Cardiac septum (tissue), 1 donor: Measurements from ENCODE around the gene CYB5B. TPM values are rescaled to one million over a fixed set of nuclear protein-coding genes. Genes with fewer than 3 reads are reported as not detected.
"Not testable (repeated sequence)": the region's sequence is repeated elsewhere in the genome, so short reads cannot be mapped to it uniquely, and the experiment has no call there.

ENCODE experiments used
- DNase-seq: peaks from one replicate; pipeline ENCODE4 v3.0.0-alpha.2; 2020; ENCODE audit warnings: low spot score
- intact Hi-C: fragments of 100-400 bp; cut with DNase I; formaldehyde crosslinking; loops from one replicate; pipeline ENCODE4 v1.14.0; 2022
- total RNA-seq: library from RNA; stranded (reverse); fragmentation: NEBNext Ultra II Directional; extraction: Animal tissue kit (Norgen Biotek cat#: 25700); gene quantifications from one replicate; pipeline ENCODE4 v1.2.1, GENCODE V29; 2021
- donor health status: DM: no; HTN: no; CAD: no.

CYB5B gene
- total RNA-seq, 1 donor from 2014 or later: 53.2 TPM

GRCh38 chr16:69406780-69407331, 17.6 kb upstream of the CYB5B start:
- DNase-seq: no peak
- intact Hi-C loops: no loop called here

DNA sequence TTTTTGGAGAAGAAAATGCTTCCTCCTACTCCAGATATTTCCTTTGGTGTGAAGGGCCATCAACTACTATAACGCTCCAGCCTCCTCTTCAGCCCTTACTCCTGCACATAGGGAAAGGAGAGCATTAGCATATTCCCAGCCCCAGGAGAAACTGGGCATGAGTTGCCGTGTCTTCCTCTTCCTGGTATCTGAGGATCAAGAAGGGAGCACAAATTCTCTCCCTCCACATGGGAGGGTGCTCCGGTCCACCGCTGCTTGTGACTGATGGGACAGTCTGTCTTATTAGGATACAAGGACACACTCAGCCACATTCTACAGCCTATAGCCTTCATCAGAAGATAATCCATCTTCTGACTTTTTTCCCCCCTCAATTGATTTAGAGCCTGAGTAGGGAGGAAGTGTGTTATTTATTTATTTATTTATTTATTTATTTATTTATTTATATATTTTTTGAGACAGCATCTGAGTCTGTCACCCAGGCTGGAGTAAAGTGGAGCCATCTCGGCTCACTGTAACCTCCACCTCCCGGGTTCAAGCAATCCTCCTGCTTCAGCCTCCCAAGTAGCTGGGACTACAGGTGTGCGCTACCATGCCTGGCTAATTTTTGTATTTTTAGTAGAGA, 16.6 kb upstream of the CYB5B start:
- DNase-seq: no peak
- intact Hi-C loops: no loop called here

DNA sequence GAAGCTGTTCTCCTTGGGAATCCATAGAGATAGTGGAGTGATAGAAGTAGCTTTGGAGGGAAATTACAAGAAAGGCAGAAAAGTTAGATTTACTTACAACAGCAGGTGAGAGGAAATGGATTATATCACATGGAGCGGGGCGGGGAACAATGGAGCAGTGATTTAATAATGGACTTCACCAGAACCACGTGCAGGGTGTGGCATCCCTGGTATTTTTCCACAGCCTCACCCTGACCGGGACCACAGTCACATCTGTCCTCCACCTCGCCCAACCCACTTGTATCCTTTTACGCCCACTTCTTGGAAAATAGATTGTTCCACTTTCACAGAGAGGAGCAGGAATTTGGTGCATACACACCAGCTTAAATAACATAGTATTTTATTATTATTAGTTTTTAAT, 15.9 kb upstream of the CYB5B start:
- DNase-seq: no peak
- intact Hi-C loops: no loop called here

GRCh38 chr16:69410219-69410990, 14.0 kb upstream of the CYB5B start:
- no peak for DNase-seq
- intact Hi-C loops: no loop called here

GRCh38 chr16:69411064-69411985, 13.1 kb upstream of the CYB5B start:
- DNase-seq: no peak

GRCh38 chr16:69412287-69412686, 12.1 kb upstream of the CYB5B start:
- intact Hi-C loops: no loop called here
- no peak for DNase-seq

More at GRCh38 chr16:69411064-69411985, 13.1 kb upstream of the CYB5B start:
- intact Hi-C loops: no loop called here

DNA sequence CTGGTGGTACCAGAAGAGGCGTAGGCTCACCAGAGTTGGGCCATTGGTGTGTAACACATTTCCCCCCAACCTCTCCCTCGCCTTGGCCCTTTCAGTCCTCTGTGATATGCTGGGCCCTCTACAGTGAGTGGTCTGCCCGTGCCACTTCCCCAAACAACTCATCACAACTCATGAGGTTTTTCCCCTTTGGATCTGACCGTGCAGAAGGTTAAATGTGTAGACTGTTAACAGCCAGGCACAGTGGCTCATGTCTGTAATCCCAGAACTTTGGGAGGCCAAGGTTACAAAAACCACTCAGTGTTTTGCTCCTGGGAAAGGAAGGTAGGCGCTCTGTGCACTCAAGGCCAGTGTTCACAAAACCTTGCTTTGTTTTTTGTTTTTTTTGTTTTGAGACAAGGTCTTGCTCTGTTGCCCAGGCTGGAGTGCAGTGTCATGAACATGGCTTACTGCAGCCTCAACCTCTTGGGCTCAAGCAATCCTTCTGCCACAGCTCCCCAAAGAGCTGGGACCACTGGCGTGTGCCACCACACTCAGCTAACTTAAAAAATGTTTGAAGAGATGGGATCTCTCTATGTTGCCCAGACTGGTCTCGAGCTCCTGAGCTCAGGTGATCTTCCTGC, 11.3 kb upstream of the CYB5B start:
- no peak for DNase-seq
- intact Hi-C loops: no loop called here

- DNase-seq: no peak
- intact Hi-C loops: no loop called here
These were observed 6.8 kb upstream of the CYB5B start for GRCh38 chr16:69417520-69418199.

DNA sequence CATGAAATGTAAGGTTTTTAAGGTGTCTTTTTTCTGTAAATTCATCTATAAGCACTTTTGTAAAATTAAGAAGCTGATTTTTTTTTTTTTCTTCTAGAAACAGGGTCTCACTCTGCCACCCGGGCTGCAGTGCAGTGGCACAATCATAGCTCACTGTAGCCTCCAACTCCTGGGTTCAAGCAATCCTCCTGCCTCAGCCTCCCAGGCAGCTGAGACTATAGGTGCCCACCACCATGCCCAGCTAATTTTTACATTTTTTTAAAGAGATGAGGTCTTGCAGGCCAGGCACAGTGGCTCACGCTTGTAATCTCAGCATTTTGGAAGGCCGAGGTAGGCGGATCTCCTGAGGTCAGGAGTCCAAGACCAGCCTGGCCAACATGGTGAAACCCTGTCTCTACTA, 4.5 kb upstream of the CYB5B start:
- no peak for DNase-seq
- intact Hi-C loops: no loop called here

DNA sequence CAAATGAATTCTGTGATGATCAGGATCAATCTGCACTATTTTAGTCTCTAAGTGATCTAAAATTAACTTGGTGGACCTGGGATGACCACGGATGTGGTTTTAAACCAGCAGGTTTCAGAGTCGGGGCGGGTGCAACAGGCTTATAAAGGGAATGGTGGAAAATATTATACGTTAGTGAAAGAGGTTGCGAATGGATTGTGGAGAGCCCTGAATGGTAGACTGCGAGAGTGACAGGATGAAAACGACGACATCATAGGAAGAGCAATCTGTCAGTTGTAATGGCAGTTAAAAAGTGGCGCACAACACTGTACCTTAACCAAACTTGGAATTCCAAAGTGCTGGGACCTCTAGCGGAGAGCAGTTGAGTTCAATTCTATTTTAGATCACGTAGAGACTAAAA, 1.2 kb upstream of the CYB5B start:
- intact Hi-C loops: no loop called here
- no peak for DNase-seq

GRCh38 chr16:69424935-69425784, 741 bp downstream of the CYB5B start:
- no peak for DNase-seq
- intact Hi-C loops: loop anchor here (2.0 kb wide), 1 partner anchor 20 kb away; no protein-coding TSS in a partner anchor

GRCh38 chr16:69428652-69429051, 4.2 kb downstream of the CYB5B start:
- no peak for DNase-seq
- intact Hi-C loops: no loop called here

GRCh38 chr16:69429058-69429640, 4.7 kb downstream of the CYB5B start:
- DNase-seq, intact Hi-C loops: not testable (repeated sequence)

DNA sequence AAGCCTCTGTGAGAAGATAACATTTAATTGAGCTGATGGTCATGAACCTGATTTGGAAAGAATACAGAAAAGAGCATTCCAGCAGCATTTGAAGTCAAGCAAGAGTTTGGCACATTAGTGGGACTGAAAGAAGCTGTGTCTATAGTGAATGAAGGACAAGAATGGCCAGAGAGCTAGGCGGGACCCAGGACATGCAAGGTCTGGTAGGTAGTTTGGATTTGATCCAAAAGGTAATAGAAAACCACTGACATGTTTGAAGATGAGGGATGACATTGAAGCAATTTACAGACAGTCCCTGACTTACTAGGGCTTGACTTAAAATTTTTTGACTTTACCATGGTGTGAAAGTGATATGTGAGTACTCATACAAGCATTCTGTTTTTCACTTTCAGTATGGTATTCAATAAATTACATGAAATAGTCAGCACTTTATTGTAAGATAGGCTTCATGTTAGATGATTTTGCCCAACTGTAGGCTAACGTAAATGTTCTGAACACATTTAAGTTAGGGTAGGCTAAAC, 7.6 kb downstream of the CYB5B start:
- no peak for DNase-seq

DNA sequence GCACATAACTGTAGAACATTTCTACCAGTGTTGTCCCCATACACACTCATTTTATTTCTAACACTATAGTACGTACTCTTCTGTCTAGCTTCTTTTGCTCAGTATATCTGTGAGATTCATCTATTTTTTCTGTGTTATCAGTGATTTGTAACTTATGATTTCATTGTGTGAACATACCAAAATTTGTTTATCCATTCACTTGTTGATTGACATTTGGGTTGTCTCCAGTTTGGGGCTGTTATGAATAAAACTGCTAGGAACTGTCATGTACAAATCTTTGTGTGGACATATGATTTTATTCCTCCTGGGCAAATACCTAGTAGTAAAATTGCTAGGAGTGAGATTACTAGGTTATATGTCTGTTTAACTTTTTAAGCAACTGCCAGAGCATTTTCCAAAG, 9.6 kb downstream of the CYB5B start:
- no peak for DNase-seq
- intact Hi-C loops: no loop called here

More for the DNA sequence above, 7.6 kb downstream of the CYB5B start:
- intact Hi-C loops: no loop called here

DNA sequence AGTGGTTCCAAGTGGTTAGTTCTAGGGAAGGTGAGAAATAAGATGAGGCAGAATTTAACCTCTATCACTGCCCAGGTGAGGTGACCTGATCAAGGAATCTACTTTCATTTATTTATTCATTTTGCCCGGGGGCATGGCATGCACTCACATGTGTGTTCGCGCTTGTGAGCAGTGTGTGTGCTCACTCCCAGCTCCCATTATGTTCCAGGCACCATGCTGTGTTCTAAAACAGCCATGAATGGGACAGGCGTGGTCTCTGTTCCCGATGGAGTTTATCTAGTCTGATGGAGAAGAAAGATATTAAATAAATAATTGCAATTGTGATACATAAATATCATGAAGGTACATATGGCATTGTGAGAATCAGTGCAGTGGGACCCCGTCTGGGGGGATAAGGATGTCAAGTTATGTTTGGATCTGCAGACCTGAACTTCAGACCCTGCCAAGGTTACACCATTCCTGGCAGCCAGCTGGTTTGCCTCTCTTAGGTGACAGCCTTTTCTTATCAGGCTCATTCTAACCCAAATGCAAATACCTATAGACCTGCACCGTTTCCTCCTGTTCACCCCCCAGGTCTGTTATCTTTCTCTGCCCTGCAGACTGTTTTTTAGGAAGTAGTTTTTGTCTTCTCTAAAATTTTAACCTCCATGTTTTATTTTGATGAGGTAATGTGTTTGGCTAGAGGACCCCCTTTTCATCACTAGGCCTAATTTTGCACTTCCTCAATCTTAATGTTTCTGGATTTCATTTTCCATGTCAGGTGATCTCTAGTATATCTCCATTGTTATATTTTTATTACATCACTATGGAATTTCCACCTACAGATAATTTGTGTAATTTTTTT, 11.8 kb downstream of the CYB5B start:
- intact Hi-C loops: no loop called here
- no peak for DNase-seq

DNA sequence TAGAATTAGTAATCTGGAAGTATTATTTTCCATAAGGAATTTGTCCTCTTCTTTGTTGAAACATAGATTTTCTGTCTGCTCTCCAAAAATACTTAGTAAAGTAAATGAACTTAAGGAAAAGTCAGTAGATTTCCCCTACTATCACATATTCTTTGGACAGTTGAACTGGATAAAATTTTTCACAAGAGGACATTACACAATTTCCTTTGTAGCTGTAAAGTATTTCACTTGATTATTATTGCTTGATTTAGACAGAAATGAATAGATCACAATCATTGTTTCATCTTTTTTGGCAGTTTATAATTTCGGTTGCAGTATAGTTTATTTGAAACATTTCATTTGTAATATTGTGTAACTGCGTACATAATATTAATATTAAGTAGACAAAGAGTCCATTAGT, 12.5 kb downstream of the CYB5B start:
- intact Hi-C loops: no loop called here
- no peak for DNase-seq
